ENCODE measurements around the gene SLC30A1.
"Not testable (repeated sequence)": the region's sequence is repeated elsewhere in the genome, so short reads cannot be mapped to it uniquely, and the experiment has no call there.

The SLC30A1 gene

GRCh38 chr1:211583011-211583992 lies 4.3 kb upstream of the SLC30A1 start:
- DNase-seq (ENCODE audit: low read depth) = no peak

GRCh38 chr1:211581526-211581925 lies 2.6 kb upstream of the SLC30A1 start:
- no peak for DNase-seq (ENCODE audit: low read depth)

- no peak for DNase-seq (ENCODE audit: low read depth)
These were observed 1.3 kb upstream of the SLC30A1 start for GRCh38 chr1:211580303-211580687.

GRCh38 chr1:211579440-211580302 lies 710 bp upstream of the SLC30A1 start:
- no peak for DNase-seq (ENCODE audit: low read depth)

GRCh38 chr1:211577819-211578639 lies 932 bp downstream of the SLC30A1 start:
- DNase-seq (ENCODE audit: low read depth) = no peak

GRCh38 chr1:211577277-211577818 lies 1.6 kb downstream of the SLC30A1 start:
- no peak for DNase-seq (ENCODE audit: low read depth)

GRCh38 chr1:211576717-211577116 lies 2.2 kb downstream of the SLC30A1 start:
- no peak for DNase-seq (ENCODE audit: low read depth)

GRCh38 chr1:211574705-211575104 lies 4.3 kb downstream of the SLC30A1 start:
- DNase-seq (ENCODE audit: low read depth) = no peak

- DNase-seq (ENCODE audit: low read depth) = no peak
These were observed 7.0 kb downstream of the SLC30A1 start for GRCh38 chr1:211571998-211572397.

- DNase-seq (ENCODE audit: low read depth) = not testable (repeated sequence)
These were observed 8.6 kb downstream of the SLC30A1 start for GRCh38 chr1:211570378-211570777.

GRCh38 chr1:211566431-211567025 lies 12.4 kb downstream of the SLC30A1 start:
- no peak for DNase-seq (ENCODE audit: low read depth)

GRCh38 chr1:211564084-211564483 lies 14.9 kb downstream of the SLC30A1 start:
- no peak for DNase-seq (ENCODE audit: low read depth)

GRCh38 chr1:211559222-211560010 lies 19.5 kb downstream of the SLC30A1 start:
- DNase-seq (ENCODE audit: low read depth) = no peak

GRCh38 chr1:211557894-211558625 lies 20.9 kb downstream of the SLC30A1 start:
- DNase-seq (ENCODE audit: low read depth) = no peak

- DNase-seq (ENCODE audit: low read depth) = no peak
These were observed 25.4 kb downstream of the SLC30A1 start for GRCh38 chr1:211553549-211553948.

- DNase-seq (ENCODE audit: low read depth) = peak; percentile 60
These were observed 27.1 kb downstream of the SLC30A1 start for GRCh38 chr1:211551638-211552460.

GRCh38 chr1:211549092-211549711 lies 29.8 kb downstream of the SLC30A1 start:
- no peak for DNase-seq (ENCODE audit: low read depth)

All from non-pigmented ciliary epithelial cell (primary cell).